CD1c-positive myeloid dendritic cell (primary cell): ENCODE measurements around the gene TRIM68.

Experiments used
- DNase-seq: peaks from one replicate; pipeline ENCODE4 v3.0.0-alpha.2; 2016; ENCODE audit errors: extremely low spot score

TRIM68 gene

DNA sequence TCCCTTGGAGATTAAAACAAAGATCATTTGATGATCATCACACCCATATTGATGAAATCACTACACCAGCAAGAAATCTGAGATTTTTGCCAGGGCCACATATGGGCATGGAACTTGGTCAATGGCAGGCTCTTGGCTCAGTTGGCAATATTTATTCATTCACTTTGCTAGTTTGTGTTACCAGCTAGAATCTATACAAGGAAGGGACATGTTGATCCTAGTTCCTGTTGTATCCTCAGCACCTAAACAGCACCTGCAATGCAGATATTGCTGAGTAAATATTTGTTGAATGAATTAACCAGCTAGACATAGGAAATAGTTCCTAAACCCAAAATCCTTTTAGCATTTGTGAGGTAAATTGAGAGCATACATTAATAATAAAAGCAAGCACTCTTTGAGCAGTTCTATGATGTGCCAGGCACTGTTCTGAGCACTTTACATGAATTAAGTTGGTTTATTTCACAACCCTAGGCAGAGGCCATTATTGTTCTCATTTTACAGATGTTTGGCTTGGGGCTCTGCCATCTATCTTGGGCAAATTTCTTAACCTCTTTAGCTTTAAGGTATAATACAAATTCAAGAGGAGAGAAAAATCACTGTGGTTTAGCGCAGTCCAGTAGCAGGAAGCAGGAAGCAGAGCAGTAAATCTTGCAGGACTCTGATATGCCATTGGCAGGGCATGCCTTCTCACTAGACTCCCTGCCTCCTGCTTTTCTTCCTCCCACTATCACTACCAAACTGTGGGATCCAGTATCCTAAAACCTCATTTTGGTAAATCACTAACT lies 1.6 kb downstream of the TRIM68 start:
- DNase-seq, result no peak

GRCh38 chr11:4605057-4605456 lies 3.0 kb downstream of the TRIM68 start:
- no peak for DNase-seq

DNA sequence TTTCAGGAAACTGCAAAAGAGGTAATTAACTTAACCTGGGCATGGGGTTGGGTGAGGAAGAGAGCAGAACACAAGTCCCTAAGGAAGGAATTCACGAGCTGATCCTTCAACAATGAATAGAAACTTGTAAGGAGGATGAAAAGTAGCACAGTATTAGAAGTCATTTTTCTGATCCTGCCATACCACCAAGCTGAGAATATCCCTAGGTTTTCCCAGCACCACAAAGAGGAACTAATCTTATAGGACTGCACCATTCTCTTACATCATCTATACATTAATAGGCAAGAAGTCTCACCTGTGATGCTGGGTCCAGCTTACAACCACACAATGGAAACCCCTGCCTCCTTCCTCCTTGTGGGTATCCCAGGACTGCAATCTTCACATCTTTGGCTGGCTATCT lies 14.3 kb downstream of the TRIM68 start, which contains the start of gene OR52I1:
Gene OR52I1, plus strand, starts transcription at position 301 of the 400 bp plus-strand sequence. Its CDS starts 0 bp downstream, at position 301.
- DNase-seq, result no peak

- DNase-seq, result no peak
These were observed 19.0 kb downstream of the TRIM68 start for GRCh38 chr11:4589017-4589416.

GRCh38 chr11:4581443-4581842 lies 26.6 kb downstream of the TRIM68 start, which contains the start of gene OR52I2:
TSS of gene OR52I2 (plus strand) at chr11:4581743.
- DNase-seq, result no peak

- no peak for DNase-seq
These were observed 27.9 kb downstream of the TRIM68 start for GRCh38 chr11:4580124-4580523.

DNA sequence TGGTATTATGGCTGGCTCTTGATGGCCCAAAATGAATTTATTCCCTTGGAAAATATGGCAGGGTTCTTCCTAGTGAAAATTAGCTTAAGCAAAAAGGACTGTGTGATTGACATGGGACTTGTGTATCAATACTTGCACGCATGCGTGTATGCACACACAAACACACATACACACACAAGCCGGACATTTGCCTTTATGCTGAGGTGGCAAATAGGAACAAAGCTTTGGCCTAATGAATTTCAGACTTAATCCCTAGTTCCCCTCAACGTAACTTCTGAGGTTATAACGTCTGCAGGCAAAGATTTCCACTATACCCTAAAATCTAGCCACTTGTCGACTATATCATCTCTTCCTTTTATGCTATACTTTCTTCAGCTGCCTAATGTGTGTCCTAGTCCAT lies 29.4 kb downstream of the TRIM68 start:
- no peak for DNase-seq

- DNase-seq, result no peak
These were observed 30.3 kb downstream of the TRIM68 start for GRCh38 chr11:4577761-4578160.

DNA sequence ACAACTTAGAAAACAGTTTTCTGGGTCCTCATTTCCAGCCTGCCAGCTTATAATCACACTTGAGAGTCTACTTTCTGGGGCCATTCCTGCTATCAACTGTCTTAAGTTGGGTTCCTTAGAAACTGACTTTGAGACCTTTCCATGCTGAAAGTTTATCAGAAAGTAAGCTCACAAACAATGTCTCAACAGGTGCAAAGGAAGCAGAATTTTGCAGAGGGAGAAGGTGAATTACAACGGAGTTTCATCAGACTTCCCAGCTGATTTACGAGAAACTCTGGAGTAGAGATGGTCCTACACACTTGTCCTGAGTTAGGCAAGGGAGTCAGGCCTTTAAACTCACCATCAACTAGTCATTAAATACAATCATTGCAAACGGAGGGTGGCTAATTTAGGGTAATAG lies 31.2 kb downstream of the TRIM68 start:
- no peak for DNase-seq

DNA sequence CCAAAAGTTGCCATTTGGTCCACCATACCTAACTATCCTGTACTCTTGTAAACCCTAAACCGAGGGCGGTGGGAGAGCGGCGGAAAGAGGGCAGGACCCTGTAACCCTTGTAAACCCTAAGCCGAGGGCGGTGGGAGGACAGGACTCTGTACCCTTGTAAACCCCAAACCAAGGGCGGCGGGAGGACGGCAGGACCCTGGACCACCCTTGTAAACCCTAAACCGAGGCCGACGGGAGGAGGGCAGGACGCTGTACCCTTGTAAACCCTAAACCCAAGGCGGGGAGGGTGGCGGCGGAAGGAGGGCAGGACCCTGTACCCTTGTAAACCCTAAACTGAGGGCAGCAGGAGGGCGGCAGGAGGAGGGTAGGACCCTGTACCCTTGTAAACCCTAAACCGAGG lies 39.0 kb downstream of the TRIM68 start:
- DNase-seq, result no peak

DNA sequence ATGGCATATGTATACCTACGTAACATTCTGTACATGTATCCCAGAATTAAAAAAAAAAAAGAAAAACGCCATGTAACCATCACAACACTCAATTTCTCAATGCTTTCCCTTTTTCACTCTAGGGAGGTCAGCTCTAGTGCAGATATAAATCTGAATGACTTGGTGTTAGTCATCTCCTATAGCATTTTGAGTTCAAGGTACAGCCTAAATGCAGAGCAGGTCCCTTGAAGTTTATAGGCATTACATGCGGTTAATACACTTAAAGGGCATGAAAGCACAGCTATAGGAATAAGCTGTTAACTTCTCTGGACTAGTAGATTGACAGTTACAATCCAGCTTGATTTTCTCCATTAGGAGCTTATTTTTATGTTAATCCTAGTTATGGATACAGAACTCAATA lies 42.7 kb downstream of the TRIM68 start:
- DNase-seq, result no peak

GRCh38 chr11:4560467-4560866 lies 47.6 kb downstream of the TRIM68 start:
- DNase-seq, result no peak

DNA sequence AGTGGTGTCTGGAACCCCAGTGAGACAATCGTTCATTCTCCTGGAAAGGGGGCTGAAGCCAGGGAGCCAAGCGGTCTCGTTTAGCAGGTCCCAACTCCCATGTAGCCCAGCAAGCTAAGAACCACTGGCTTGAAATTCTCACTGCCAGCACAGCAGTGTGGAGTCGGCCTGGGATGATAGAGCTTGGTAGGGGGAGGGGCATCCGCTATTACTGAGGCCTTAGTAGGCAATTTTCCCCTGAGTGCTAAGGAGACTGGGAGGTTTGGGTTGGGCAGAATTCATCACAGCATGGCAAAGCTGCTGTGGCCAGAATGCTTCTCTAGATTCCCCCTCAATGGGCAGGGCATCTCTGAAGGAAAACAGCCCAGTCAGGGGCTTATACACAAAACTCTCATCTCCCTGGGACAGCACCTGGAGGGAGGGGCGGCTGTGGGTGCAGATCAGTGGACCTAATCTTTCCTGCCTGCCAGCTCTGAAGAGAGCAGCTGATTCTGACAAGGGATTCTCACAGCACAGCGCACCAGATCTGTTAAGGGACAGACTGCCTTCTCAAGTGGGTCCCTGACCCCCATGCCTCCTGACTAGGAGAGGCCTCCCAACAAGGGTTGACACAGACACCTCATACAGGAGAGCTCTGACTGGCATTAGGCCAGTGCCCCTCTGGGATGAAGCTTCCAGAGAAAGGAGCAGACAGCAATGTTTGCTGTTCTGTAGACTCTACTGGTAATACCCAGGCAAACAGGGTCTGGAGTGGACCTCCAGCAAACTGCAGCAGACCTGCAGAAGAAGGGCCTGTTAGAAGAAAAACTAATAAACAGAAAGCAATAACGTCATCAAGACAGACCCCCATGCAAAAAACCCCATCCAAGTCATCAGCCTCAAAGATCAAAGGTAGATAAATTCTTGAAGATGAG lies 48.2 kb downstream of the TRIM68 start:
- no peak for DNase-seq

DNA sequence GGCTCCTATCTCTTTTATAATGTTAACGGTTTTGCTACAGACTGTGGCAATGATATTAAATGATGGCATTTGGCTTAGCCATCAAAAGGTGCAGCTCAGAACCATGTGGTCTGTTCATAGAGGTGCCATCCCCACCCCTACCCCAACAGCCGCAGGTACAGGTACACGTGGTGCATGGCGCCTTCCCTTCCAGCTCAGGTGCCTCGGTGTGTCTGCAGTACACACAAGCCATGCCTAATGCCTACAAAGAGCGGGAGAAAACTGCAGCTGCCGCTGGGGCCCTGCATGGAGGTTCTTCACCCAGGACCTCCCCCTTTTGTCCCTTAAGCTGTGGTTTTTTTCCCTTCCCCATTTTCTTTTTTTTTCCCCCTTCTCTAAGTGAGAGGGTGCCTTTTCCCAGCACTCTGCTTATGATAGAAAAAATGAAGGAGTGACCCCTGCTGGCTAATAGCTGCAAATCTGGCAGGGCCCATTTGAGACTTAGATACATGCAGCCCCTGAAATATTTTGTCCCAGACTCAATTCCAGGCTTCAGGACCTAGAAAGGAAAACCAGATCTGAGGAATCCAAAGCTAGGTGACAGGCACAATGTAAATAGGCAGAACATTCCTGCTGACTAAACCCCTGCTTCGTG lies 56.6 kb downstream of the TRIM68 start:
- DNase-seq, result peak; percentile 12
